ENCODE measurements around the gene PAWR. TPM values are rescaled to one million over a fixed set of nuclear protein-coding genes. Genes with fewer than 3 reads are reported as not detected.

Gene PAWR
- total and polyA plus RNA-seq, 7 experiments from 2014 or later, result 0.06 to 3.6 (median 2.8) TPM

- H3K27ac Mint-ChIP-seq, result no peak overlapping the region
- no peak for ATAC-seq
- intact Hi-C loops (cut with micrococcal nuclease), result no loop called here
- Histone ChIP-seq H3K4me3 (ENCODE audit: low read length) (no peak overlapping the region), H3K9me3 (ENCODE audit: control insufficient read depth in 2 of 3, low read length in 3 of 3) (no peaks in the 10 kb centered on the region), H3K4me1 (ENCODE audit: control insufficient read depth in 2 of 2, insufficient read depth in 2 of 2, low read length in 2 of 2) (no peaks in the 10 kb centered on the region), H3K36me3 (ENCODE audit: control insufficient read depth in 2 of 3, insufficient read depth in 3 of 3, low read length in 3 of 3) (no peaks in the 10 kb centered on the region), H3K27ac (ENCODE audit: low read depth, low read length) (no peak overlapping the region), H3K27me3 (ENCODE audit: control insufficient read depth in 2 of 2, insufficient read depth in 2 of 2, low read length in 2 of 2) (no peaks in the 10 kb centered on the region)
- no peaks in the 10 kb centered on the region for H3K36me3 Mint-ChIP-seq
- peaks cover 0 to 2% (median 0%) of the 10 kb centered on the region in 7 donors for H3K4me1 Mint-ChIP-seq
- DNase-seq, result no peak
- CTCF ChIA-PET, result no interaction called here
- peaks cover 0 to 16% (median 7%) of the 10 kb centered on the region in 5 donors for H3K27me3 Mint-ChIP-seq
- H3K9me3 Mint-ChIP-seq, result peaks cover 0 to 2% (median 0%) of the 10 kb centered on the region in 11 donors
- H3K4me3 Mint-ChIP-seq, result no peak overlapping the region
- POLR2A ChIA-PET, result no interaction called here
Measured at GRCh38 chr12:79644274-79645234, 46.2 kb downstream of the PAWR start.

GRCh38 chr12:79643821-79644220, 46.9 kb downstream of the PAWR start:
- no peak overlapping the region for H3K4me3 ChIP-seq (ENCODE audit: low read length)

GRCh38 chr12:79638490-79638889, 52.3 kb downstream of the PAWR start:
- Mint-ChIP-seq H3K4me3 (no peak overlapping the region), H3K9me3 (peaks cover 0 to 2% (median 0%) of the 10 kb centered on the region in 11 donors), H3K27ac (no peak overlapping the region), H3K36me3 (no peaks in the 10 kb centered on the region), H3K27me3 (peaks cover 0 to 16% (median 6%) of the 10 kb centered on the region in 5 donors), H3K4me1 (peaks cover 0 to 1% (median 0%) of the 10 kb centered on the region in 7 donors)
- CTCF ChIA-PET, result no interaction called here
- no peak for ATAC-seq
- intact Hi-C loops (cut with micrococcal nuclease), result no loop called here
- H3K27me3 ChIP-seq (ENCODE audit: control insufficient read depth in 2 of 2, insufficient read depth in 2 of 2, low read length in 2 of 2), result no peaks in the 10 kb centered on the region
- no peak overlapping the region for H3K4me3 ChIP-seq (ENCODE audit: low read length)
- POLR2A ChIA-PET, result no interaction called here
- H3K4me1 ChIP-seq (ENCODE audit: control insufficient read depth in 2 of 2, insufficient read depth in 2 of 2, low read length in 2 of 2), result no peaks in the 10 kb centered on the region
- H3K36me3 ChIP-seq (ENCODE audit: control insufficient read depth in 2 of 3, insufficient read depth in 3 of 3, low read length in 3 of 3), result no peaks in the 10 kb centered on the region
- no peak for DNase-seq
- no peak overlapping the region for H3K27ac ChIP-seq (ENCODE audit: low read depth, low read length)
- no peaks in the 10 kb centered on the region for H3K9me3 ChIP-seq (ENCODE audit: control insufficient read depth in 2 of 3, low read length in 3 of 3)

More at GRCh38 chr12:79643821-79644220, 46.9 kb downstream of the PAWR start:
- Mint-ChIP-seq H3K36me3 (no peaks in the 10 kb centered on the region), H3K27me3 (peaks cover 0 to 16% (median 7%) of the 10 kb centered on the region in 5 donors), H3K4me3 (no peak overlapping the region), H3K9me3 (peaks cover 0 to 2% (median 0%) of the 10 kb centered on the region in 11 donors), H3K27ac (no peak overlapping the region), H3K4me1 (peaks cover 0 to 2% (median 0%) of the 10 kb centered on the region in 7 donors)
- Histone ChIP-seq H3K27me3 (ENCODE audit: control insufficient read depth in 2 of 2, insufficient read depth in 2 of 2, low read length in 2 of 2) (no peaks in the 10 kb centered on the region), H3K9me3 (ENCODE audit: control insufficient read depth in 2 of 3, low read length in 3 of 3) (no peaks in the 10 kb centered on the region), H3K27ac (ENCODE audit: low read depth, low read length) (no peak overlapping the region), H3K36me3 (ENCODE audit: control insufficient read depth in 2 of 3, insufficient read depth in 3 of 3, low read length in 3 of 3) (no peaks in the 10 kb centered on the region), H3K4me1 (ENCODE audit: control insufficient read depth in 2 of 2, insufficient read depth in 2 of 2, low read length in 2 of 2) (no peaks in the 10 kb centered on the region)
- ChIA-PET POLR2A (no interaction called here), CTCF (no interaction called here)
- intact Hi-C loops (cut with micrococcal nuclease), result no loop called here
- DNase-seq (no peak), ATAC-seq (no peak)

- Mint-ChIP-seq H3K9me3 (peaks cover 0 to 2% (median 0%) of the 10 kb centered on the region in 11 donors), H3K27me3 (peaks cover 0 to 12% (median 6%) of the 10 kb centered on the region in 5 donors), H3K36me3 (no peaks in the 10 kb centered on the region), H3K4me1 (peaks cover 0 to 1% (median 0%) of the 10 kb centered on the region in 7 donors), H3K27ac (no peak overlapping the region), H3K4me3 (no peak overlapping the region)
- ChIA-PET CTCF (no interaction called here), POLR2A (no interaction called here)
- intact Hi-C loops (cut with micrococcal nuclease), result no loop called here
- Histone ChIP-seq H3K27me3 (ENCODE audit: control insufficient read depth in 2 of 2, insufficient read depth in 2 of 2, low read length in 2 of 2) (no peaks in the 10 kb centered on the region), H3K9me3 (ENCODE audit: control insufficient read depth in 2 of 3, low read length in 3 of 3) (no peaks in the 10 kb centered on the region), H3K4me3 (ENCODE audit: low read length) (no peak overlapping the region), H3K27ac (ENCODE audit: low read depth, low read length) (no peak overlapping the region), H3K4me1 (ENCODE audit: control insufficient read depth in 2 of 2, insufficient read depth in 2 of 2, low read length in 2 of 2) (no peaks in the 10 kb centered on the region), H3K36me3 (ENCODE audit: control insufficient read depth in 2 of 3, insufficient read depth in 3 of 3, low read length in 3 of 3) (no peaks in the 10 kb centered on the region)
- no peak for DNase-seq
- ATAC-seq, result no peak
Measured at GRCh38 chr12:79637093-79637492, 53.7 kb downstream of the PAWR start.

GRCh38 chr12:79635676-79636075, 55.1 kb downstream of the PAWR start:
- H3K27me3 Mint-ChIP-seq, result peaks cover 0 to 12% (median 6%) of the 10 kb centered on the region in 5 donors
- DNase-seq (no peak), ATAC-seq (no peak)
- ChIA-PET POLR2A (no interaction called here), CTCF (no interaction called here)
- no peak overlapping the region for H3K4me3 Mint-ChIP-seq
- peaks cover 0 to 2% (median 0%) of the 10 kb centered on the region in 11 donors for H3K9me3 Mint-ChIP-seq
- no peaks in the 10 kb centered on the region for H3K9me3 ChIP-seq (ENCODE audit: control insufficient read depth in 2 of 3, low read length in 3 of 3)
- intact Hi-C loops (cut with micrococcal nuclease), result no loop called here
- no peak overlapping the region for H3K27ac Mint-ChIP-seq
- H3K36me3 ChIP-seq (ENCODE audit: control insufficient read depth in 2 of 3, insufficient read depth in 3 of 3, low read length in 3 of 3), result no peaks in the 10 kb centered on the region
- H3K4me3 ChIP-seq (ENCODE audit: low read length), result no peak overlapping the region
- no peaks in the 10 kb centered on the region for H3K4me1 ChIP-seq (ENCODE audit: control insufficient read depth in 2 of 2, insufficient read depth in 2 of 2, low read length in 2 of 2)
- no peaks in the 10 kb centered on the region for H3K36me3 Mint-ChIP-seq
- no peak overlapping the region for H3K27ac ChIP-seq (ENCODE audit: low read depth, low read length)
- peaks cover 0 to 1% (median 0%) of the 10 kb centered on the region in 7 donors for H3K4me1 Mint-ChIP-seq
- no peaks in the 10 kb centered on the region for H3K27me3 ChIP-seq (ENCODE audit: control insufficient read depth in 2 of 2, insufficient read depth in 2 of 2, low read length in 2 of 2)

GRCh38 chr12:79634957-79635471, 55.8 kb downstream of the PAWR start:
- peaks cover 0 to 1% (median 0%) of the 10 kb centered on the region in 7 donors for H3K4me1 Mint-ChIP-seq
- peaks cover 0 to 9% (median 3%) of the 10 kb centered on the region in 5 donors for H3K27me3 Mint-ChIP-seq
- H3K27ac Mint-ChIP-seq, result no peak overlapping the region
- Histone ChIP-seq H3K36me3 (ENCODE audit: control insufficient read depth in 2 of 3, insufficient read depth in 3 of 3, low read length in 3 of 3) (no peaks in the 10 kb centered on the region), H3K9me3 (ENCODE audit: control insufficient read depth in 2 of 3, low read length in 3 of 3) (no peaks in the 10 kb centered on the region), H3K27me3 (ENCODE audit: control insufficient read depth in 2 of 2, insufficient read depth in 2 of 2, low read length in 2 of 2) (no peaks in the 10 kb centered on the region), H3K4me1 (ENCODE audit: control insufficient read depth in 2 of 2, insufficient read depth in 2 of 2, low read length in 2 of 2) (no peaks in the 10 kb centered on the region), H3K4me3 (ENCODE audit: low read length) (no peak overlapping the region), H3K27ac (ENCODE audit: low read depth, low read length) (no peak overlapping the region)
- no peak overlapping the region for H3K4me3 Mint-ChIP-seq
- DNase-seq (no peak), ATAC-seq (no peak)
- ChIA-PET CTCF (no interaction called here), POLR2A (no interaction called here)
- H3K36me3 Mint-ChIP-seq, result no peaks in the 10 kb centered on the region
- intact Hi-C loops (cut with micrococcal nuclease), result no loop called here
- H3K9me3 Mint-ChIP-seq, result peaks cover 0 to 2% (median 0%) of the 10 kb centered on the region in 11 donors

All from naive thymus-derived CD4-positive, alpha-beta T cell (primary cell).